ENCODE measurements around the gene ZNF688.
A peak's percentile ranks its signal among the peaks of the same experiment; 100 is the strongest.
"Not testable (repeated sequence)": the region's sequence is repeated elsewhere in the genome, so short reads cannot be mapped to it uniquely, and the experiment has no call there.

Gene ZNF688

GRCh38 chr16:30533748-30534367 is 37.7 kb downstream of the ZNF688 start:
- DNase-seq (ENCODE audit: low spot score), result no peak

- DNase-seq (ENCODE audit: low spot score), result no peak
Measured at GRCh38 chr16:30533146-30533522, 38.4 kb downstream of the ZNF688 start.

- DNase-seq (ENCODE audit: low spot score), result no peak
Measured at GRCh38 chr16:30532285-30533145, 39.0 kb downstream of the ZNF688 start.

GRCh38 chr16:30530163-30531037 is 41.1 kb downstream of the ZNF688 start:
- DNase-seq (ENCODE audit: low spot score), result no peak

GRCh38 chr16:30528799-30529457 is 42.6 kb downstream of the ZNF688 start:
- no peak for DNase-seq (ENCODE audit: low spot score)

- DNase-seq (ENCODE audit: low spot score), result no peak
Measured at GRCh38 chr16:30527635-30528178, 43.8 kb downstream of the ZNF688 start.

- peak; percentile 98 for DNase-seq (ENCODE audit: low spot score)
Measured at GRCh38 chr16:30526823-30527634, 44.5 kb downstream of the ZNF688 start.

GRCh38 chr16:30526137-30526822 is 45.2 kb downstream of the ZNF688 start, which contains the start of gene ZNF768:
Gene ZNF768, minus strand, starts transcription at chr16:30526566. Its CDS starts 153 bp downstream, at chr16:30526413.
- DNase-seq (ENCODE audit: low spot score), result no peak

- DNase-seq (ENCODE audit: low spot score), result no peak
Measured at GRCh38 chr16:30525844-30526136, 45.7 kb downstream of the ZNF688 start.

GRCh38 chr16:30524575-30525568 is 46.6 kb downstream of the ZNF688 start:
- no peak for DNase-seq (ENCODE audit: low spot score)

- DNase-seq (ENCODE audit: low spot score), result no peak
Measured at GRCh38 chr16:30523768-30524574, 47.5 kb downstream of the ZNF688 start.

GRCh38 chr16:30522702-30523463 is 48.6 kb downstream of the ZNF688 start:
- DNase-seq (ENCODE audit: low spot score), result not testable (repeated sequence)

- peak; percentile 37 for DNase-seq (ENCODE audit: low spot score)
Measured at GRCh38 chr16:30521873-30522641, 49.5 kb downstream of the ZNF688 start.

GRCh38 chr16:30521476-30521872 is 50.0 kb downstream of the ZNF688 start:
- DNase-seq (ENCODE audit: low spot score), result no peak

Data from SK-N-DZ (cell line).